Mesangial cell (primary cell): ENCODE measurements around the gene CCDC38. TPM values are rescaled to one million over a fixed set of nuclear protein-coding genes. Genes with fewer than 3 reads are reported as not detected.

Source experiments
- total RNA-seq: library from RNA; depleted of rRNA; stranded (reverse); fragments of >200 nt; gene quantifications from 2 replicates; pipeline ENCODE4 v1.2.3, GENCODE V29; 2015

The CCDC38 gene
- total RNA-seq = not detected in 2 replicates

GRCh38 chr12:95942524-95943329, at the start of gene CCDC38:
TSS of gene CCDC38 (minus strand) at chr12:95942614. CDS start at chr12:95936509, 6,105 bp downstream.

GRCh38 chr12:95943330-95943842, 972 bp upstream of the CCDC38 start, which contains the start of gene AMDHD1:
TSS of gene AMDHD1 (plus strand) at chr12:95943331. CDS start at chr12:95943399, 68 bp downstream.

GRCh38 chr12:95858451-95859343, 83.7 kb downstream of the CCDC38 start, which contains the start of gene SNRPF:
TSS of gene SNRPF (plus strand) at chr12:95858952. CDS start at chr12:95859074, 122 bp downstream.

Other genes with a start within 250 kb of the CCDC38 start
- 38.9 and 74.5 TPM in 2 replicates for gene NTN4, start 151.8 kb downstream of the CCDC38 start, total RNA-seq
- gene SNRPF, start 83.7 kb downstream of the CCDC38 start, total RNA-seq = 7.4 and 12.2 TPM in 2 replicates
- 0.51 TPM in 1 of 2 replicates, not detected in the other for gene AMDHD1, start 717 bp upstream of the CCDC38 start, total RNA-seq
- 0.25 TPM in 1 of 2 replicates, not detected in the other for gene HAL, start 53.7 kb upstream of the CCDC38 start, total RNA-seq
- 44.0 and 74.2 TPM in 2 replicates for gene LTA4H, start 93.0 kb upstream of the CCDC38 start, total RNA-seq